ENCODE measurements around the gene ECHDC3.

Gene ECHDC3

DNA sequence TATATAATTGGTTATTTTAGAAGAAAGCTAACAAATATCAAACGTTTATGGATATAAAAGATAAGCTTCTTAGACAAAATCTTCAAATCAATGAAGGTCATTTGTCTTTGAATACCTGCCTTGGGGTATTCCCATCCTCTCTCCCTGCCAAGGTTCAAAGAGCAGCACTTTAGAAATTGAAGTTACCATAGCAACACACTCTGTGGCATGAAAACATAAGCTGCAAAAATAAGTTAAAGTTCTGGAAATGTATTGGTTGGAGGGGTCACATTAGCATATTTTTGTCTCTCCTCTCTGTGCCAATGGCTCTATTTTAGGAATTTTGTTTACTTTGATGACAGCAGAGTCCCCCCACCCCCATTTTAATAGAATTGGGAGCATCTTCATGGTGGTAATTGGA is 12.0 kb downstream of the ECHDC3 start:
- no peak for DNase-seq

- no peak for DNase-seq
Measured at GRCh38 chr10:11754620-11755019, 12.4 kb downstream of the ECHDC3 start.

GRCh38 chr10:11755512-11756263 is 13.5 kb downstream of the ECHDC3 start:
- no peak for DNase-seq

GRCh38 chr10:11756766-11757315 is 14.7 kb downstream of the ECHDC3 start:
- no peak for DNase-seq

GRCh38 chr10:11757454-11757820 is 15.3 kb downstream of the ECHDC3 start:
- DNase-seq, result peak; percentile 79

DNA sequence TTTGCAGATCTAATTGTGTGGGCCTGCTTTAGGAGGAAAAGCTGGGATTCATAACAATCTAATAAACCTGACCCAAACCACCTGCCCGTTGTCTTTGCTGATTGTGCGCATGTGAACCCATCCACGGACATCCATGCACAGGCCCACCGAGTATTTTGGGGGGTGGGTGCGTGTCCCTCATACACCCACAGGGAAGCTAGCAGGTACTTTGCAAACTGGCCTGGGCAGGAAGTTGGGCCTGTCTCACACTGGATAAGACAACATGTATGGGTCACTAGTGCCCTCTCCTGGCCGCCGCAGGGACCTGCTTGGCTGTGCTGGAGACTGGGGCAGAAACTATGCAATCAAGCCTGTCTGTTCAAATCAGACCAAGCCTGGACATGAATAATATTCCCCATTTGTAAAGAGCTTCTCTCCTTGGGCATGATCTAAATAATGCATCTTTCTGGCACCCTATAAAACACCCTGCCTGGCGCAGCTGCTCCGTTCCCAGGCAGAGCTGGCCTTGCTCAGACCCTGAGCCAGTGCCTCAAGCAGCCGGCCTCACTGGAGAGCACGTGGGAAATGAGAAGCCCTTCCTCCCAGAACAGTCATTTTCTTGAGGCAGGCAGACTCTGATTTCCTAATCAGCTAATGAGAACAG is 15.8 kb downstream of the ECHDC3 start:
- DNase-seq, result peak; percentile 73

- no peak for DNase-seq
Measured at GRCh38 chr10:11758527-11759236, 16.5 kb downstream of the ECHDC3 start.

DNA sequence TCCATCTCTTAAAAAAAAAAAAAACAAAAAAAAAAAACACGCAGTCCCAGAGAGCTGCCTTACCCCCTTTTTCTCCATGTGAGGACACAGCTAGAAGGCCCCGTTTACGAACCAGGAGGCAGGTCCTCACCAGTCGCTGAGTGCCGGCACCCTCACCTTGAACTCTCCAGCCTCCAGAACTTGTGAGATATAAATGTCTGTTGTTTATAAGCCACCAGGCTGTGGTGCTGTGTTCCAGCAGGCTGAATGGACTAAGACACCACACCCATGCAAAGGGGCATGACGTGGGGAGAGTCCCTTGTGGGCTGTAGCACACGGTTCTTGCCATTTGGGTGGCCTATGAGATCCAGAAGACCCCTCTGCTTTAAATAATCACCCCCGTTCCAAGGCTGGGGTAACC is 17.2 kb downstream of the ECHDC3 start:
- DNase-seq, result no peak

- peak; percentile 38 for DNase-seq
Measured at GRCh38 chr10:11760151-11760550, 18.0 kb downstream of the ECHDC3 start.

- no peak for DNase-seq
Measured at GRCh38 chr10:11760861-11761260, 18.7 kb downstream of the ECHDC3 start.

DNA sequence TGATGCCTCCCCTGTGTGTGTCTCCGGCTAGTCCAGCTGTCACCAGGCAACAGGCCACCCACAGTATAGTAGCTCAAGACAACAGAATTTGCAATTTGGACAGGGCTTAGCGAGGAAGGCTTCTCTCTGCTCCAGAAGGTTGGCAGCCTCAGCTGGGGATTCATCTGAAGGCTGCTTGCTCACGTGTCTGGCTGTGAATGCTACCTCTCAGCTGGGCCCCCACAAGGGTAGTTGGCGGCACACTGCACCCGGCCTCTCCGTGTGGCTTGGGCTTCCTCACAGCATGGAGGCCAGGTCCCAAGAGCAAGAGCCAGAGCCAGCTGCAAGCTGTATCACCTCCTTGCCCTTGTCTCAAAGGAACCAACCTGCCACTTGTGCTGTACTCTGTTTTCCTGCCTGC is 19.2 kb downstream of the ECHDC3 start:
- no peak for DNase-seq

- no peak for DNase-seq
Measured at GRCh38 chr10:11762706-11763500, 20.7 kb downstream of the ECHDC3 start.

DNA sequence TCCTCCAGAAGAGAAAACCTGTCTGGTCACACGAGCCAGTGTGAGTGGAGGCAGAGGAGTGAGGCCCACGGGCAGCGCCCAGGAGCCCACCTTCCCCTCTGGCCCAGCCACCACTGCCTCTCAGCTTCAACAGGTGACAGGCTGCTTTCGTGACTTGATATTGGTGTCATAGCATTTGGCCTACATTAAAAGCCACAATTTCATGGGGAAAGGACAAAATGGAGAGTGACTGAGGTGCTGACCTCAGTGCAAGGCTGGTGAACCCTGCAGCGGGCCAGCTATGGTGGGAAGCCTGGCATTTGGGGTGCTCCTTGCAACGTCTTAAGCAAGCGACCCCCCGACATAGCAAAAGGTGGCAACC is 21.3 kb downstream of the ECHDC3 start:
- no peak for DNase-seq

- DNase-seq, result no peak
Measured at GRCh38 chr10:11765141-11765540, 23.0 kb downstream of the ECHDC3 start.

GRCh38 chr10:11772575-11773288 is 30.6 kb downstream of the ECHDC3 start:
- no peak for DNase-seq

DNA sequence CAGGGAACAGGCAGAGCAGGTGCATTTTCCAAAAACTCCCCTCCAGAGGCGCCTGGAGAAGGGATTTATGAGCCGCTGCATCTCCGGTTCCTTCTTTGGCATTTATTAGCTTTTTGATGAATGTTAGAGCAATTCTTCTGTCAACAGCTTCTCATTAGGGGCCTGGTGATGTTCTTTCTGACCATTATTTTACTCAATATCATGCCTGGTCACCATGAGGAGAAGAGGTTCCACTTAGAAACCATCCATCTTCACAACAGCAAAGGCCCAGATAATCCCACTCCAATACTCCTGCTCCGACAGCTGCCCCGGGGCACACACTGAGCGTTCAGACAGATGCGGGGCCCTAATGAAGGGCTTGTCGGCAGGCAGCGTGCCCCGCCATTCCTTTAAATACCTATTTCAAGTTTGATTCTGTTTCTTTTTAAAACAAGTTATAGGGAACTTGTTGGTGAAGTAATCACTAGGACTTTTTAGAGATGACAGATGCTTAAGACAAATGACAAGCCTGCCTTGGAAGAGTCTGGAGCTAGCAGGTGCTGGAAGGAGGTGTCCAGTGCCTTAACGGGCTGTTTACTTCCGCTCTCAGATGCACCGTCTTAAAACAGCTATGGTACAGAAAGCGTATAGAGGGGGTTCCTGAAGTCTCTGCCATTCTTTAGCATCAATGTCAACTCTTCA is 31.7 kb downstream of the ECHDC3 start:
- no peak for DNase-seq

- no peak for DNase-seq
Measured at GRCh38 chr10:11775412-11775811, 33.2 kb downstream of the ECHDC3 start.

DNA sequence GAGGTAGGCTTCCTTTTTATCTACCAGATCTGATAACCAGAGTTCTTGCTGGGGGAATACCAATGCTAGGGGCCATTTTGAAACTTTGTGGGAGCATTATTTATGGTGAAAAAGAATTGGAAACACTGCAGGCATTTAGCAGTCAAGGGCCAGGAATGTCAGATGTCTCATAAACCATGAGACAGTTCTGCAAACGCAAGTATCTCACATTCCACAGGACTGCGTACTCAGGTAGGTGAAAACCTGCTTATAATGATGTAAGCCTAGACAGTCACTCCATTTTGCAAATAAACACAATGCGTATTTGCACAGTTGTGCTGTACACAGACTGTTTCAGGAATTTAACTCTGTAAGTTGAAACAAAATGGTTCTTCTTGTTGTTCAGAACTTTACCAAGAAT is 33.9 kb downstream of the ECHDC3 start:
- DNase-seq, result no peak

GRCh38 chr10:11781114-11781513 is 38.9 kb downstream of the ECHDC3 start:
- no peak for DNase-seq

GRCh38 chr10:11782793-11783557 is 40.8 kb downstream of the ECHDC3 start:
- DNase-seq, result peak; percentile 51

GRCh38 chr10:11783558-11783865 is 41.3 kb downstream of the ECHDC3 start:
- DNase-seq, result no peak

Data from fibroblast of skin of scalp (primary cell).